IPS-18a (cell line): ENCODE results near the gene PARK7.
"Not testable (repeated sequence)": the region's sequence is repeated elsewhere in the genome, so short reads cannot be mapped to it uniquely, and the experiment has no call there.

Source experiments
- H3K27ac ChIP-seq: one replicate; pipeline ENCODE4 v1.5.1; 2013; ENCODE audit warnings: low read length
- H3K27me3 ChIP-seq: one replicate; pipeline ENCODE4 v1.6.1; 2013; ENCODE audit warnings: mild to moderate bottlenecking, low read length; ENCODE audit not compliant: control insufficient read depth, insufficient read depth
- H3K36me3 ChIP-seq: one replicate; pipeline ENCODE4 v1.6.1; 2013; ENCODE audit warnings: low read depth, low read length; ENCODE audit not compliant: control insufficient read depth
- H3K4me1 ChIP-seq: one replicate; pipeline ENCODE4 v1.6.1; 2013; ENCODE audit warnings: low read depth, low read length; ENCODE audit not compliant: control insufficient read depth
- H3K4me3 ChIP-seq: one replicate; pipeline ENCODE4 v1.5.1; 2013; ENCODE audit warnings: low read length
- H3K9ac ChIP-seq: one replicate; pipeline ENCODE4 v1.6.1; 2013; ENCODE audit warnings: mild to moderate bottlenecking, low read length, moderate library complexity
- H3K9me3 ChIP-seq: one replicate; pipeline ENCODE4 v1.6.1; 2013; ENCODE audit warnings: low read depth, low read length; ENCODE audit not compliant: control insufficient read depth

PARK7 gene

GRCh38 chr1:7952791-7953190 lies 8.7 kb upstream of the PARK7 start:
- not testable (repeated sequence) for H3K36me3 ChIP-seq, H3K4me3 ChIP-seq, H3K4me1 ChIP-seq, H3K27ac ChIP-seq, H3K9me3 ChIP-seq, H3K27me3 ChIP-seq, H3K9ac ChIP-seq

DNA sequence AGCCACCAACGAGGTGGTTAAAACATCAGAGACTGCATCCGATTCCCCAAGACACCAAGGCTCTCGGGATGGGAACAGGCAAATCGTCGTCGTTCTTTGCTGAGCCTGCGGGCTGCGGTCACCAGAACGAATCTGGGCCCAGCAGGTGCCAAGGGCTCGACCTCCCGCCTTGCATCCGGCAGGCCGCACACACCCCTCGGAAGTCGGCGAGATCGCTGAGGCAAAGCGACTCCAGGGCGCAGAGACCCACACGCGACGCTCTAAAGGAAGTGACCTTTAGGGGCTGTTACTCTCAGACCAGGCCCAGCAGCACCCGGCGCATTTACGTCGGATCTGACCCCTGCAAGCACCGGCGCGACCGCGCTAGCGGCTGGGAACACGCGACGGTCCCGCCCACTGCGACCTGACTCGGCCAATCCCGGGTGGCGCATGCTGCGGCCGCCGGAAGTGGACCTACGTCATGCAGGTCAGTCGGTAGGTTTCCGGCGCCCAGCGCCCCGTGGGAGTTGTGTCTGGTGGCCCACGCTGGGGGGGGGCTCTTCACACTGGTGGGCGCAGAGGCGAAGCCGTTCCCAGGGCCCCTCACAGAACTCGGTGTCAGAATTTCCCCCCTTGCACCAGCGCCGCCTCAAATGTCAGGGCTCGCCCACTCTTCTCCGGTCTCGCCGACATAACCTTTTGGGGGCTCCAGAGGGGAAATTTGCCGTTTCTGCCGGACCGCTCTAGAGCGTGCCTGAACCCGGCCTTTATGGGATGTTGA lies 7.5 kb upstream of the PARK7 start:
- H3K27ac ChIP-seq = no peak overlapping the region
- no peaks in the 10 kb centered on the region for H3K9me3 ChIP-seq
- H3K4me3 ChIP-seq = no peak overlapping the region
- H3K4me1 ChIP-seq = no peaks in the 10 kb centered on the region
- no peaks in the 10 kb centered on the region for H3K36me3 ChIP-seq
- H3K9ac ChIP-seq = no peak overlapping the region
- no peaks in the 10 kb centered on the region for H3K27me3 ChIP-seq

DNA sequence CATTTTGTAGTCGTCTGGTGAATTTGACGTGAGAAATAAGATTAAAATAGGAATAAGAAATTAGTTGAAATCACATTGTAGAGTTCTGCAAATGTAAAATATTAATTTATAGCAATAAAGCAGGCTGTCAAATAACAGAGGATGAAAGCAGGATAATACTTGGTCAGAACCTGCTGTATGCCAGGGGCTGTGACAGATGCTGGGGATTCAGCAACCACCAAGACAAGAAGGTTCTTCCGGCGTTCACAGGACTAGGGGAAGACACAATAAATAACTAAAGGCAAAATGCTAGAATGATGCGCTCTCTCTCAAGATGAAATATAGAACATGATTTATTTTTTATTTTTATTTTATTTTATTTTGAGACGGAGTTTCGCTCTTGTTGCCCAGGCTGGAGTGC lies 6.8 kb upstream of the PARK7 start:
- Histone ChIP-seq H3K36me3 (no peaks in the 10 kb centered on the region), H3K4me1 (no peaks in the 10 kb centered on the region), H3K27ac (no peak overlapping the region), H3K9ac (no peak overlapping the region), H3K4me3 (no peak overlapping the region), H3K27me3 (no peaks in the 10 kb centered on the region), H3K9me3 (no peaks in the 10 kb centered on the region)

DNA sequence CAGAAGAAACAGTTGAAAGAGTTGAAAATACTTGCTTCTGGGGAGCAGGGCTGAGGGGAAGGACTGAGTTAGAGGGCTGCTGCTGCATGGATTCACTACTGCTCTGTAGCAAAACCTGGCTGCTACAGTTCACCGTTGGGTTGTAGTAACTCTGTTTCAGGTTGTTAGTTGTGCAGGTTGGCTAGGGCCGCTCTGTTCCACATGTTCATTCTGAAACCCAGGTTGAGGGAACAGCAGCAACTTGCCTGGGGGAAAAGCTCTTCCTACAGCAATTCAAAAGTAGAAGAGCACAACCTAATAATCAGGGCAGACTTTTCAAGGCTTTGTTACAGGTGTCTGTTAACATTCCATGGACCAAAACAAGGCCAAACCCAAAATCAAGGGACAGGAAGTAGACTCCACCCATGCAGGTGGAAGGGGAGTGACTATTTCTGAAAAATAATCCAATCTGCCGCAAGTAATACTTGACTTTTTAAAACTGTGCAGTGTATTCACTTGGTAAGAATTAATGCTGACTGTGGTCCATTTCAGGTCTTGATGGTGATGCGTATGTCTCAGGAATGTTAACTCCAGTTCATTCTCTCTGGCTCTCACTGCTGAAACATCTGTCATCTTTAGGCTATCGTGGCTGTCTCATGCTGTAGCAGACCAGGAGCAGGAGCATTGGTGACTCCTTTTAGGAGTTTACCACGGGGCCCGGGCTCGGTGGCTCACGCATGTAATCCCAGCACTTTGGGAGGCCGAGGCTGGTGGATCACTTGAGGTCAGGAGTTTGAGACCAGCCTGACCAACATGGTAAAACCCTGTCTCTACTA lies 5.1 kb upstream of the PARK7 start:
- Histone ChIP-seq H3K4me3 (no peak overlapping the region), H3K27ac (no peak overlapping the region), H3K9ac (no peak overlapping the region), H3K36me3 (no peaks in the 10 kb centered on the region), H3K4me1 (peaks cover 6% of the 10 kb centered on the region), H3K9me3 (no peaks in the 10 kb centered on the region), H3K27me3 (no peaks in the 10 kb centered on the region)

DNA sequence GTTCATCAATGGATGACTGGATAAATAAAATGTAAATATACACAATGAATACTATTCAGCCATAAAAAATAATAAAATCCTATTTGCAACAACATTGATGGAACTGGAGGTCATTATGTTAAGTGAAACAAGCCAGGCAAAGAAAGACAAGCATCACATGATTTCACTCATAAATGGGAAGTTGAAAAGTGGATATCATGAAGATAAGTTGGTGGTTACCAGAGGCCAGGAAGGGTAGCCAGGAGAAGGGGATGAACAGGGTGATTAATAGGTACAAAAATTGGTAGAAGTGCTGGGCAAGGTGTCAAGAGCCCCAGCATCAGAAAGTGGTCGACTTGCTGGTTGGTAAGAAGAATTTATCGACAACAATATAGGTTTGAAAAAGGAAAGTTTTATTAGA lies 1.3 kb upstream of the PARK7 start:
- H3K9me3 ChIP-seq = no peaks in the 10 kb centered on the region
- H3K27me3 ChIP-seq = no peaks in the 10 kb centered on the region
- peak overlapping the region; percentile 94 for H3K4me3 ChIP-seq
- H3K36me3 ChIP-seq = peaks cover 18% of the 10 kb centered on the region
- H3K27ac ChIP-seq = no peak overlapping the region
- H3K4me1 ChIP-seq = peaks cover 12% of the 10 kb centered on the region
- H3K9ac ChIP-seq = no peak overlapping the region

GRCh38 chr1:7960867-7961215 lies 670 bp upstream of the PARK7 start:
- no peaks in the 10 kb centered on the region for H3K9me3 ChIP-seq
- H3K36me3 ChIP-seq = peaks cover 25% of the 10 kb centered on the region
- H3K27ac ChIP-seq = peak overlapping the region; percentile 93
- H3K9ac ChIP-seq = peak overlapping the region; percentile 92
- H3K4me3 ChIP-seq = peak overlapping the region; percentile 94
- H3K4me1 ChIP-seq = peaks cover 12% of the 10 kb centered on the region
- H3K27me3 ChIP-seq = no peaks in the 10 kb centered on the region

DNA sequence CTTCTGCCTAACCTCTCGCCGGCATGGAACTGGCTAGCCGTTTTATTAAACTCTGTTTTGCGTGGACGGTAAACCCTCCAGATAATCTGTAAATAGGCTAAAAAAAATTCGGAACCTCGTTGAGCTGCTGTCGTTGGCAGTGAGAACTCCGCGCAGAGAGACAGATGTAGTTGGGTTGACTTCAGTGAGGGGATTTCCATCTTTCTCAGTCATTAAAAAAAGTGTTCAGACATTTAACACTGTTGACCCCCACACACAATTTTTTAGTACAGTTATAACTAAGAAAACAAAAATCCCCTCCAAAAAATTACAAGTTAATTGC lies 464 bp downstream of the PARK7 start:
- Histone ChIP-seq H3K27ac (peak overlapping the region; percentile 70), H3K9ac (peak overlapping the region; percentile 92), H3K36me3 (peaks cover 36% of the 10 kb centered on the region), H3K4me1 (peaks cover 12% of the 10 kb centered on the region), H3K4me3 (peak overlapping the region; percentile 94), H3K9me3 (no peaks in the 10 kb centered on the region), H3K27me3 (no peaks in the 10 kb centered on the region)

- Histone ChIP-seq H3K9me3 (no peaks in the 10 kb centered on the region), H3K4me1 (peaks cover 12% of the 10 kb centered on the region), H3K36me3 (peaks cover 43% of the 10 kb centered on the region), H3K4me3 (peak overlapping the region; percentile 94), H3K27me3 (no peaks in the 10 kb centered on the region), H3K27ac (no peak overlapping the region), H3K9ac (peak overlapping the region; percentile 92)
Observed at GRCh38 chr1:7962636-7963377, 1.3 kb downstream of the PARK7 start.

GRCh38 chr1:7963378-7963730 lies 1.8 kb downstream of the PARK7 start:
- H3K4me3 ChIP-seq, H3K27me3 ChIP-seq, H3K9me3 ChIP-seq, H3K9ac ChIP-seq, H3K27ac ChIP-seq: not testable (repeated sequence)
- Histone ChIP-seq H3K4me1 (peaks cover 12% of the 10 kb centered on the region), H3K36me3 (peaks cover 43% of the 10 kb centered on the region)

DNA sequence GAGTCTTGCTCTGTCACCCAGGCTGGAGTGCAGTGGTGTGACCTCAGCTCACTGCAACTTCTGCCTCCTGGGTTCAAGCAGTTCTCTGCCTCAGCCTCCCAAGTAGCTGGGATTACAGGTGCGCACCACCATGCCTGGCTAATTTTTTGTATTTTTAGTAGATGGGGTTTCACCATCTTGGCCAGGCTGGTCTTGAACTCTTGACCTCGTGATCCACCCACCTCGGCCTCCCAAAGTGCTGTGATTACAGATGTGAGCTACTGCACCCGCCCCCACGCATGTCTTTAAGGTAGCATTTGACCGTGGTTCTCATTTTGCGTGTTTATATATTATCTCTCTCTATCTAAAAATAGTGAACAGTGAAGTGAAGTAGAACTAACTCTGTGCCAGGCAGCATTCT lies 2.3 kb downstream of the PARK7 start:
- Histone ChIP-seq H3K4me1 (peaks cover 12% of the 10 kb centered on the region), H3K36me3 (peaks cover 47% of the 10 kb centered on the region)
- H3K4me3 ChIP-seq, H3K9me3 ChIP-seq, H3K27me3 ChIP-seq, H3K9ac ChIP-seq, H3K27ac ChIP-seq: not testable (repeated sequence)

- Histone ChIP-seq H3K9ac (no peak overlapping the region), H3K9me3 (no peaks in the 10 kb centered on the region), H3K4me1 (peaks cover 12% of the 10 kb centered on the region), H3K27ac (no peak overlapping the region), H3K27me3 (no peaks in the 10 kb centered on the region), H3K4me3 (no peak overlapping the region), H3K36me3 (peaks cover 53% of the 10 kb centered on the region)
Observed at GRCh38 chr1:7964476-7964875, 3.0 kb downstream of the PARK7 start.
